Heart right ventricle (tissue), 16 donors: ENCODE measurements around the gene LEMD1. TPM values are rescaled to one million over a fixed set of nuclear protein-coding genes. Genes with fewer than 3 reads are reported as not detected.
A peak's percentile ranks its signal among the peaks of the same experiment; 100 is the strongest.

Source experiments
- ATAC-seq, 8 donors: fragments of 200-7000 bp; cut with Tn5 transposase; one replicate each; pipeline ENCODE4 v1.9.1; 2020; ENCODE audit warnings: mild to moderate bottlenecking in 8 of 8, moderate library complexity in 8 of 8, moderate number of reproducible peaks in 1 of 8
- DNase-seq, 2 donors: peaks; one replicate each; pipeline ENCODE4 v3.0.0-alpha.2; 2020
- H3K27ac ChIP-seq, 10 donors: fragments of 200-600 bp; sonication (generic) in 2 of 10; one replicate each; pipeline versions ENCODE4 v1.5.0 to v1.8.0; 2020 to 2022; ENCODE audit warnings: mild to moderate bottlenecking in 3 of 10
- H3K27me3 ChIP-seq, 7 donors: fragments of 200-600 bp; one replicate each; pipeline ENCODE4 v1.8.0; 2021 to 2022; ENCODE audit warnings: mild to moderate bottlenecking in 2 of 7
- H3K36me3 ChIP-seq, 9 donors: fragments of 200-600 bp; sonication (generic) in 1 of 9; one replicate each; pipeline versions ENCODE4 v1.5.0 to v1.8.0; 2020 to 2022; ENCODE audit warnings: mild to moderate bottlenecking in 2 of 9
- H3K4me1 ChIP-seq, 9 donors: fragments of 200-600 bp; sonication (generic) in 1 of 9; one replicate each; pipeline versions ENCODE4 v1.5.0 to v1.8.0; 2020 to 2022; ENCODE audit warnings: mild to moderate bottlenecking in 4 of 9
- H3K4me3 ChIP-seq, 10 donors: fragments of 200-600 bp; sonication (generic) in 2 of 10; one replicate each; pipeline versions ENCODE4 v1.5.0 to v1.8.0; 2020 to 2022; ENCODE audit warnings: mild to moderate bottlenecking in 7 of 10, moderate library complexity in 2 of 10
- H3K9me3 ChIP-seq, 11 donors: fragments of 200-600 bp in 10 of 11; sonication (generic) in 2 of 11; one replicate each; pipeline versions ENCODE4 v1.5.0 to v1.8.0; 2013 to 2022; ENCODE audit warnings: mild to moderate bottlenecking in 2 of 11, control low read depth in 1 of 11, moderate library complexity in 1 of 11
- CTCF ChIP-seq, 9 donors: fragments of 200-600 bp; sonication (generic) in 2 of 9; IDR thresholded peaks; one replicate each; pipeline versions ENCODE4 v1.5.0 to v1.8.0; 2021 to 2022; ENCODE audit warnings: antibody characterized with exemption in 9 of 9, mild to moderate bottlenecking in 5 of 9, moderate library complexity in 1 of 9
- WGBS, 2 donors: extraction: QIAGEN DNeasy Blood & Tissue Kit; methylation state at CpG; one replicate each; pipeline ENCODE4 v1.1.7; 2013; ENCODE audit warnings: inconsistent platforms in 1 of 2; 5-methylcytosine and 5-hydroxymethylcytosine counted together
- intact Hi-C, 10 donors: fragments of 100-400 bp; cut with DNase I; formaldehyde crosslinking; loops; one replicate each; pipeline versions ENCODE4 v1.11.1 to v1.14.2; 2022
- polyA plus RNA-seq, 2 donors: library from polyadenylated mRNA; stranded (reverse); fragments of 200-250 nt; gene quantifications; one replicate each; pipeline ENCODE4 v1.2.3, GENCODE V29; 2013
- total RNA-seq, 10 donors: library from RNA; stranded (reverse); fragmentation: NEBNext Ultra II Directional in 3 of 10; extraction: Animal tissue kit (Norgen Biotek cat#: 25700) in 3 of 10; gene quantifications; one replicate each; pipeline versions ENCODE4 v1.2.1 to v1.2.4, GENCODE V29; 2021 to 2023
- donor health status: Arrhythmogenic right ventricular cardiomyopathy.
- donor health status: ischemic (EF 13 %, LVEDD 7.1; RV severe dilation, severe dysfunction).
- donor health status: healthy with polysubstance abuse.
- donor health status: DM: no; HTN: yes; CAD: no.
- donor health status: DM: no; HTN: no; CAD: no.
- donor health status: ischemic (EF 25% LVEDD 6.9; RV normal size, moderate dysfunction).
- donor health status: ischemic (EF 25% LVEDD 5.7; RV mildly dilated, moderate dysfunction).
- donor health status: healthy.
- donor health status: DM: yes; HTN: yes; CAD: no.
- donor health status: Ischemic cardiomyopathy.
- donor health status: ischemic (EF 35%, LVEDD 5.7; RV mildly dilated, moderate dysfunction).
- donor health status: nonischemic (EF 11% LVEDD 7.7; RV severe dilation, severe dysfunction).
- donor health status: DM: yes; HTN: yes; CAD: no.
- donor health status: PGD.
- donor health status: ischemic (EF 29% LVEDD 5.4; RV normal size, mild dysfunction).
- donor health status: nonischemic (EF 23%, LVEDD 6.1; RV moderate dilation, normal function).

Gene LEMD1
- total and polyA plus RNA-seq, 12 donors = not detected

GRCh38 chr1:205449750-205450443 lies 28.0 kb upstream of the LEMD1 start:
- 41 to 44% methylated on average over 18 of the region's 18 CpGs for WGBS, 2 donors
- TF ChIP-seq CTCF (IDR thresholded peaks at IDR 0.05) = no peak
- Histone ChIP-seq H3K9me3 (no peaks in the 10 kb centered on the region), H3K27me3 (peaks cover 1 to 59% (median 46%) of the 10 kb centered on the region in 7 donors), H3K4me3 (no peak overlapping the region), H3K4me1 (peaks cover 0 to 38% (median 29%) of the 10 kb centered on the region in 9 donors), H3K36me3 (no peaks in the 10 kb centered on the region), H3K27ac (no peak overlapping the region)
- DNase-seq (no peak), ATAC-seq (no peak)
- intact Hi-C loops = no loop called here

- Histone ChIP-seq H3K27me3 (peaks cover 0 to 53% (median 40%) of the 10 kb centered on the region in 7 donors), H3K4me3 (no peak overlapping the region), H3K4me1 (peaks cover 0 to 38% (median 29%) of the 10 kb centered on the region in 9 donors), H3K36me3 (no peaks in the 10 kb centered on the region), H3K27ac (no peak overlapping the region), H3K9me3 (no peaks in the 10 kb centered on the region)
- ATAC-seq (no peak), DNase-seq (no peak)
- WGBS, 2 donors = 93 to 95% methylated on average over 4 of the region's 4 CpGs
- intact Hi-C loops = no loop called here
- no peak for TF ChIP-seq CTCF (IDR thresholded peaks at IDR 0.05)
Observed at GRCh38 chr1:205449254-205449749, 27.4 kb upstream of the LEMD1 start.

GRCh38 chr1:205448540-205449253 lies 26.8 kb upstream of the LEMD1 start:
- no peak for ATAC-seq
- 89 to 91% methylated on average over 6 of the region's 6 CpGs for WGBS, 2 donors
- H3K36me3 ChIP-seq = no peaks in the 10 kb centered on the region
- peaks cover 0 to 40% (median 29%) of the 10 kb centered on the region in 9 donors for H3K4me1 ChIP-seq
- H3K27ac ChIP-seq = no peak overlapping the region
- H3K4me3 ChIP-seq = no peak overlapping the region
- TF ChIP-seq CTCF (IDR thresholded peaks at IDR 0.05) = no peak
- H3K27me3 ChIP-seq = peaks cover 0 to 49% (median 34%) of the 10 kb centered on the region in 7 donors
- intact Hi-C loops = no loop called here
- no peaks in the 10 kb centered on the region for H3K9me3 ChIP-seq
- no peak for DNase-seq

- intact Hi-C loops = no loop called here
- no peak for TF ChIP-seq CTCF (IDR thresholded peaks at IDR 0.05)
- H3K27ac ChIP-seq = peak overlapping the region in 3 of 10 donors; percentile 26 to 65 (median 30)
- no peak overlapping the region for H3K4me3 ChIP-seq
- peaks cover 0 to 41% (median 24%) of the 10 kb centered on the region in 7 donors for H3K27me3 ChIP-seq
- 49% methylated on average over 19 of the region's 19 CpGs for WGBS, 2 donors
- peaks cover 0 to 40% (median 29%) of the 10 kb centered on the region in 9 donors for H3K4me1 ChIP-seq
- no peaks in the 10 kb centered on the region for H3K36me3 ChIP-seq
- ATAC-seq (peak in 1 of 8 donors; percentile 15), DNase-seq (no peak)
- H3K9me3 ChIP-seq = no peaks in the 10 kb centered on the region
Observed at GRCh38 chr1:205447457-205448341, 25.8 kb upstream of the LEMD1 start.
